HepG2 (cell line): ENCODE measurements around the gene TJAP1. TPM values are rescaled to one million over a fixed set of nuclear protein-coding genes. Genes with fewer than 3 reads are reported as not detected.
A peak's percentile ranks its signal among the peaks of the same experiment; 100 is the strongest.

Source experiments
- BCLAF1 ChIP-seq: fragments of 450-650 bp; IDR thresholded peaks from 2 replicates; pipeline ENCODE4 v1.6.1; 2017; ENCODE audit warnings: mild to moderate bottlenecking
- CHD4 ChIP-seq: fragments of 200-600 bp; sonication (generic); IDR thresholded peaks from 2 replicates; pipeline ENCODE4 v1.7.0; 2017; ENCODE audit warnings: mild to moderate bottlenecking, low read length, borderline replicate concordance
- DNMT3B ChIP-seq: conservative IDR thresholded peaks from 2 replicates; pipeline ENCODE4 v1.6.1; 2016; ENCODE audit warnings: missing biosample characterization, control low read depth
- EED ChIP-seq: sonication (generic); formaldehyde crosslinking; IDR thresholded peaks from 2 replicates; pipeline ENCODE4 v1.5.0; 2020; ENCODE audit warnings: mild to moderate bottlenecking, missing genetic modification reagents
- GATA4 ChIP-seq: sonication (generic); IDR thresholded peaks from 2 replicates; pipeline ENCODE4 v1.6.1; 2016; ENCODE audit warnings: antibody characterized with exemption, low read depth, borderline replicate concordance
- HHEX ChIP-seq: IDR thresholded peaks from 2 replicates; pipeline ENCODE4 v1.6.1; 2016; ENCODE audit warnings: control low read depth
- KIAA2018 ChIP-seq: sonication (generic); formaldehyde crosslinking; IDR thresholded peaks from 2 replicates; pipeline ENCODE4 v1.5.0; 2020; ENCODE audit warnings: mild to moderate bottlenecking, missing genetic modification reagents, borderline replicate concordance
- KLF15 ChIP-seq: sonication (generic); formaldehyde crosslinking; IDR thresholded peaks from 2 replicates; pipeline ENCODE4 v1.8.1; 2023; ENCODE audit warnings: borderline replicate concordance, mild to moderate bottlenecking, inconsistent platforms, missing genetic modification reagents, mixed read lengths
- NAIF1 ChIP-seq: sonication (generic); formaldehyde crosslinking; IDR thresholded peaks from 2 replicates; pipeline ENCODE4 v1.5.0; 2020; ENCODE audit warnings: mild to moderate bottlenecking, missing genetic modification reagents, borderline replicate concordance
- PBX2 ChIP-seq: IDR thresholded peaks from 2 replicates; pipeline ENCODE4 v1.6.1; 2016; ENCODE audit warnings: control low read depth
- PBX3 ChIP-seq: sonication (generic); formaldehyde crosslinking; IDR thresholded peaks from 2 replicates; pipeline ENCODE4 v1.8.1; 2023; ENCODE audit warnings: missing genetic modification reagents, inconsistent platforms, borderline replicate concordance
- PTBP1 ChIP-seq: fragments of 200-400 bp; formaldehyde crosslinking; IDR thresholded peaks from 2 replicates; pipeline ENCODE4 v1.6.1; 2018; ENCODE audit warnings: low read length, low read depth; ENCODE audit not compliant: poor library complexity, severe bottlenecking
- RBM39 ChIP-seq: fragments of 200-400 bp; formaldehyde crosslinking; IDR thresholded peaks from one replicate; pipeline ENCODE4 v1.6.1; 2018; ENCODE audit warnings: antibody characterized with exemption, mild to moderate bottlenecking, low read depth, low read length; ENCODE audit not compliant: poor library complexity, severe bottlenecking
- XRCC5 ChIP-seq: fragments of 200-400 bp; formaldehyde crosslinking; optimal IDR thresholded peaks from 2 replicates; pipeline ENCODE3; 2017; ENCODE audit warnings: mild to moderate bottlenecking, low read length
- ZNF749 ChIP-seq: sonication (generic); formaldehyde crosslinking; IDR thresholded peaks from 2 replicates; pipeline ENCODE4 v1.8.0; 2022; ENCODE audit warnings: mild to moderate bottlenecking, missing genetic modification reagents, moderate library complexity, borderline replicate concordance
- polyA plus RNA-seq, 8 experiments: library from polyadenylated mRNA; depleted of rRNA in 3 of 8; stranded (reverse) in 7 of 8; unstranded in 1 of 8; fragments of >200 nt; fragmentation: Illumina TruSeq in 4 of 8; extraction: Trizol in 4 of 8; gene quantifications; 2 replicates each; pipeline versions ENCODE4 v1.2.1 to v1.2.3, GENCODE V29; 2011 to 2016; ENCODE audit warnings: low read depth in 4 of 8, missing spikeins in 1 of 8, mixed read lengths in 1 of 8; ENCODE audit not compliant: insufficient read depth in 1 of 8
- total RNA-seq, 5 experiments: library from RNA; depleted of rRNA; stranded (reverse); fragments of >200 nt; fragmentation: Illumina TruSeq; extraction: Trizol; gene quantifications; 2 replicates each; pipeline ENCODE4 v1.2.3, GENCODE V29; 2016; ENCODE audit warnings: low read depth in 1 of 5

TJAP1 gene
- total and polyA plus RNA-seq, 2 of the 13 experiments (the other 11 are each of a cell fraction or from before 2014, with no cell fraction given): 15.7 to 41.6 TPM

- TF ChIP-seq KIAA2018 (CRISPR knock-in tag) (peak; percentile 68; the same call in 1 of the 2 replicates), XRCC5 (peak; percentile 96), ZNF749 (no peak), KLF15 (CRISPR knock-in tag) (no peak), RBM39 (no peak), DNMT3B (CRISPR knock-in tag) (no peak), PTBP1 (no peak), NAIF1 (CRISPR knock-in tag) (no peak), HHEX (no peak), EED (CRISPR knock-in tag) (no peak), BCLAF1 (no peak), PBX3 (CRISPR knock-in tag) (no peak), CHD4 (no peak), GATA4 (no peak), PBX2 (CRISPR knock-in tag) (no peak)
Measured at GRCh38 chr6:43496370-43497128, 19.2 kb downstream of the TJAP1 start (continued).
